Pancreas (tissue), 10 donors: ENCODE data around the gene DEFB124. TPM values are rescaled to one million over a fixed set of nuclear protein-coding genes. Genes with fewer than 3 reads are reported as not detected.

Experiments
- ATAC-seq, 4 donors: fragments of 200-7000 bp; cut with Tn5 transposase; one replicate each; pipeline versions ENCODE4 v1.8.0 to v1.9.1; 2020; ENCODE audit warnings: mild to moderate bottlenecking in 4 of 4, moderate library complexity in 4 of 4
- DNase-seq, 6 donors: peaks; one replicate each; pipeline ENCODE4 v3.0.0-alpha.2; 2020
- FAIRE-seq: peaks from 2 replicates; lab custom pipeline; 2012; peaks lifted over from hg19 to GRCh38; lab: Jason Lieb, UNC
- H3K27ac ChIP-seq, 4 donors: fragments of 200-600 bp; sonication (generic); 1 replicate in 3 of 4; 2 replicates in 1 of 4; pipeline versions ENCODE4 v1.5.0 to v1.8.0; 2020
- H3K27me3 ChIP-seq, 4 donors: fragments of 200-600 bp; one replicate each; pipeline ENCODE4 v1.8.0; 2021
- H3K36me3 ChIP-seq, 3 donors: fragments of 200-600 bp; sonication (generic) in 1 of 3; one replicate each; pipeline versions ENCODE4 v1.5.0 to v1.8.0; 2020 to 2021
- H3K4me1 ChIP-seq, 3 donors: fragments of 200-600 bp; one replicate each; pipeline ENCODE4 v1.8.0; 2021
- H3K4me3 ChIP-seq, 4 donors: fragments of 200-600 bp; sonication (generic) in 2 of 4; one replicate each; pipeline versions ENCODE4 v1.5.0 to v1.8.0; 2020 to 2021
- H3K9me3 ChIP-seq, 4 donors: fragments of 200-600 bp; one replicate each; pipeline ENCODE4 v1.8.0; 2021
- WGBS, 2 donors: extraction: QIAGEN DNeasy Blood & Tissue Kit; methylation state at CpG; one replicate each; pipeline ENCODE4 v1.1.7; 2013; 5-methylcytosine and 5-hydroxymethylcytosine counted together
- intact Hi-C, 3 donors: fragments of 100-400 bp; cut with DNase I; formaldehyde crosslinking; loops; one replicate each; pipeline versions ENCODE4 v1.11.1 to v1.14.2; 2022
- polyA plus RNA-seq, 2 donors: library from polyadenylated mRNA; stranded (reverse); fragments of 200-250 nt; gene quantifications; one replicate each; pipeline ENCODE4 v1.2.3, GENCODE V29; 2013
- total RNA-seq, 6 donors: library from RNA; stranded (reverse); fragmentation: NEBNext Ultra II Directional in 4 of 6; extraction: Animal tissue kit (Norgen Biotek cat#: 25700) in 4 of 6; gene quantifications; one replicate each; pipeline versions ENCODE4 v1.2.1 to v1.2.4, GENCODE V29; 2021 to 2023
- TF ChIP-seq, protein P1 (sequence below), 4 donors: fragments of 200-600 bp; sonication (generic) in 3 of 4; IDR thresholded peaks; one replicate each; pipeline versions ENCODE4 v1.5.0 to v1.8.0; 2021; ENCODE audit warnings: antibody characterized with exemption in 4 of 4
- donor health status: healthy with polysubstance abuse.
- donor health status: DM: no; HTN: no; CAD: no; lungs with moderate emphysema.
- donor health status: DM: no; HTN: no; CAD: no.
- donor health status: control.
- donor health status: control.
- donor health status: Bipolar disorder and iron deficiency.
- donor health status: DM: yes; HTN: yes; CAD: no.
- donor health status: DM: no; HTN: no; CAD: no.
- donor health status: DM: no; HTN: no; CAD: no.
- donor health status: DM: yes; HTN: yes; CAD: no.

Gene DEFB124
- total and polyA plus RNA-seq, 8 donors: 0.32 TPM; not detected in 7

DNA sequence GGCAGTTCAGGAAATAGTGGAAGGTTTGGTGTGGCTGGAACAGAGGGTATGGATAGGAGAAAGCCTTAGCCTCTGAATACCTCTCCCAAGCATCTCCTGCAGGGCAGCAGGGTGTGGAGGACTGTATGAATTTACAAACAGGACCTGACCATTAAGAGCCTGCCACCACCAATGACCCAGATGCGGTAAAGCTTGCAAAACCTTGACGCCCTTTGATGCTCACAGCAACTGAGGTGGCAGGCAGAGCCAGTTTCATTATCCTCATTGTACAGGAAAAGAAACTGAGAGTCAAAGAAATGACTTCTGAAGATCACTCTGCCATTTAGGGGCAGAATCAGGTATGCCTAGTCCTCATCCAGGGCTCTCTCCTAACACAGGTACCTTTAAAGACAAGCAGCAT is 41.7 kb upstream of the DEFB124 start:
- Histone ChIP-seq H3K27ac (peak overlapping the region in 1 of 4 donors; percentile 27), H3K36me3 (no peaks in the 10 kb centered on the region), H3K27me3 (no peaks in the 10 kb centered on the region), H3K4me1 (peaks cover 16 to 50% (median 17%) of the 10 kb centered on the region in 3 donors), H3K9me3 (no peaks in the 10 kb centered on the region), H3K4me3 (peak overlapping the region in 2 of 4 donors; percentile 98 to 99)
- TF ChIP-seq, protein P1, sequence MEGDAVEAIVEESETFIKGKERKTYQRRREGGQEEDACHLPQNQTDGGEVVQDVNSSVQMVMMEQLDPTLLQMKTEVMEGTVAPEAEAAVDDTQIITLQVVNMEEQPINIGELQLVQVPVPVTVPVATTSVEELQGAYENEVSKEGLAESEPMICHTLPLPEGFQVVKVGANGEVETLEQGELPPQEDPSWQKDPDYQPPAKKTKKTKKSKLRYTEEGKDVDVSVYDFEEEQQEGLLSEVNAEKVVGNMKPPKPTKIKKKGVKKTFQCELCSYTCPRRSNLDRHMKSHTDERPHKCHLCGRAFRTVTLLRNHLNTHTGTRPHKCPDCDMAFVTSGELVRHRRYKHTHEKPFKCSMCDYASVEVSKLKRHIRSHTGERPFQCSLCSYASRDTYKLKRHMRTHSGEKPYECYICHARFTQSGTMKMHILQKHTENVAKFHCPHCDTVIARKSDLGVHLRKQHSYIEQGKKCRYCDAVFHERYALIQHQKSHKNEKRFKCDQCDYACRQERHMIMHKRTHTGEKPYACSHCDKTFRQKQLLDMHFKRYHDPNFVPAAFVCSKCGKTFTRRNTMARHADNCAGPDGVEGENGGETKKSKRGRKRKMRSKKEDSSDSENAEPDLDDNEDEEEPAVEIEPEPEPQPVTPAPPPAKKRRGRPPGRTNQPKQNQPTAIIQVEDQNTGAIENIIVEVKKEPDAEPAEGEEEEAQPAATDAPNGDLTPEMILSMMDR (IDR thresholded peaks at IDR 0.05): no peak
- DNase-seq (no peak), ATAC-seq (no peak), FAIRE-seq (no peak)
- 46 to 47% methylated on average over 2 of the region's 2 CpGs for WGBS, 2 donors
- intact Hi-C loops: no loop called here

DNA sequence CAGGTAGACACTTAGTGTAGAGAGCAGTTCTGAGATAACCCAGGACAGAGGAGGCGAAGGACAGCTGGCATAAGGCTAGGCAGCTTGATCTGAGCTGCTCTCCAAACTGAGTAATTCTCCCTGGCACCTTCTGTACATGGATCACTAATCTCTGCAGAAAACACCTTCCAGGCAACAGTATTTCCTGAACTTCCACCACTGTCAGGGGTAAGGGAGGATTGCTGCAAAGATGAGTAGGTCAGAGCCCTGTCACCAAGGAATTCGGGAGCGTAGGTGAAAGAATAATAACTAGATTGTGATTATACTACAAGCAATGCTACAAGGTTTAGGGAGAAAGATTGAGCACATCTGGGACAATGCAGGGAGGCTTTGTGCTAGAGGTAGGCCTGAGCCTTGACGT is 41.2 kb upstream of the DEFB124 start:
- Histone ChIP-seq H3K4me3 (peak overlapping the region; percentile 91 to 99 (median 96)), H3K27me3 (no peaks in the 10 kb centered on the region), H3K4me1 (peaks cover 16 to 49% (median 17%) of the 10 kb centered on the region in 3 donors), H3K9me3 (no peaks in the 10 kb centered on the region), H3K27ac (peak overlapping the region in 1 of 4 donors; percentile 81), H3K36me3 (no peaks in the 10 kb centered on the region)
- 38 to 52% methylated on average over 4 of the region's 4 CpGs for WGBS, 2 donors
- no peak for ATAC-seq
- intact Hi-C loops: no loop called here
- no peak for FAIRE-seq
- TF ChIP-seq, protein P1 (IDR thresholded peaks at IDR 0.05): no peak
- no peak for DNase-seq

- FAIRE-seq: no peak
- ATAC-seq: peak in 2 of 4 donors; percentile 3 to 9
- Histone ChIP-seq H3K36me3 (no peaks in the 10 kb centered on the region), H3K9me3 (no peaks in the 10 kb centered on the region), H3K27ac (peak overlapping the region in 2 of 4 donors; percentile 81 to 92), H3K4me3 (peak overlapping the region; percentile 91 to 99 (median 96)), H3K4me1 (peaks cover 16 to 45% (median 17%) of the 10 kb centered on the region in 3 donors), H3K27me3 (no peaks in the 10 kb centered on the region)
- TF ChIP-seq, protein P1 (IDR thresholded peaks at IDR 0.05): no peak
- intact Hi-C loops: no loop called here
- WGBS, 2 donors: 27 to 36% methylated on average over 3 of the region's 3 CpGs
- DNase-seq: peak in 3 of 6 donors; percentile 29 to 45 (median 32)
Measured at GRCh38 chr20:31515775-31516107, 40.8 kb upstream of the DEFB124 start.

DNA sequence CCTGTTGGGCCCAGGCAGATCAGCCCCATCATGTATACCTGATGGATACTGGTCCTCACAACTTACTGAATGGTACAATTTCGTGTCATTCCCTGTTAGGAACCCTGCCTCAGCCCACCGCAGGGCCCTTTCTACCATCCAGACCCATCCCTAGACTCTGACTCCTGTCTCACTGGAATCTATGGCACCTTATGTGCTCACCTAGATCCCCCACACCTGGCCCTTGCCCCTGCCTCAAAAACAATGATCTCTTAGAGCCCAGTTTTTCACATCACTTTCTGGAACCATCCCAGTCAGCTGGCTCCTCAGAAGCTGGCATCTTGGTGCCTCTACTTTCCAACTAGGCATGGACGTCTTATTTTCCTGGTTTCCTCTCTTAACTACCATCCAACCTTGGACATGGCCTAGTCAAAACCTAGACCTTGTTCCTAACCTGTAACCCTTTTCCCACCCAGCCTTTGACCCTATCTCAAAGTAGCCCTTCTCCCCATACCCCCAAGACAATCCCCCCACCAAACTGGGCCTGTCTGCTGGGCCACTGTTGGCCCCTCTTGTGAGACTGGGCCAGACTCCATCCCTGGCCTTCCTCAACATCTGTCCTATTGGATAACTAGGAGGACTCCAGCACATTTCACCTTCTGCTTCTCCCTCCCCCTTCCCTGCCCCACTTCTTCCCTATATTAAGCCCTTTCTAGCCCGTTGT is 40.3 kb upstream of the DEFB124 start:
- intact Hi-C loops: no loop called here
- FAIRE-seq (no peak), ATAC-seq (no peak), DNase-seq (no peak)
- WGBS, 2 donors: 3 to 11% methylated on average over 4 of the region's 4 CpGs
- Histone ChIP-seq H3K36me3 (no peaks in the 10 kb centered on the region), H3K4me3 (peak overlapping the region; percentile 91 to 99 (median 96)), H3K9me3 (no peaks in the 10 kb centered on the region), H3K27ac (peak overlapping the region; percentile 81 to 92 (median 86)), H3K27me3 (no peaks in the 10 kb centered on the region), H3K4me1 (peaks cover 15 to 39% (median 17%) of the 10 kb centered on the region in 3 donors)
- TF ChIP-seq, protein P1 (IDR thresholded peaks at IDR 0.05): no peak
